GM12874 (cell line): ENCODE measurements around the gene SLC2A10.

Experiments used
- TF ChIP-seq, protein P1 (sequence below): IDR thresholded peaks from 2 replicates; pipeline ENCODE4 v1.5.1; 2011; ENCODE audit warnings: low read depth, mild to moderate bottlenecking, control low read depth, low read length, moderate library complexity; ENCODE audit not compliant: insufficient read depth

The SLC2A10 gene

DNA sequence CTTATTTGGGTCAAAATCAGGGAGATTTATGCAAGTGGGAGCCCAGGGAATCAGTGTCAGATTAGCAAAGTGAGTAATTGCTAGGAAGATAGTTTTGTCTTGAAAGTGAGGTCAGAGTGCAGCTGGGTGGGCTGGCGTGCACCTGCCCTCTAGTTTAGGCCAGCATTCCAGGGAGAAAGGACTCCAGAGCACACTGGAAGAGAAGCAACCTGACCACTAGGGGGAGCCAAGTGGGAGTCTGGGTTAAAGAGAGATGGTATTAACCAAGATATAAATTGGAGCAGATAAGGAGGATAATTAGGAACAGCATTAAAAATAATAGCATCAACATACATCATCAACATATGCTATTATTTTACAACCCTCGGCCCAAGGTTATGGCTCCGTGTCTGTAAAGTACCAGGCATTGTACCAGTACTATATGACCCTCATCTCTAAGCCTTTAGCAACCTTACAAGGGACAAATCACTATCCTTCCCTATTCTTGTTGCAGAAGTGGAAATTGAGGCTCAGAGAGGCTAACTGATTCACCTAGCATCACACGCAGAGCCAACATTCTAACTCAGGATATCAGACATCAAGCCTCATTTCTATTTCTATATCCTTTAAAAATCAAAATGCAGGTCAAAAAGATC is 57.8 kb downstream of the SLC2A10 start:
- TF ChIP-seq, protein P1, sequence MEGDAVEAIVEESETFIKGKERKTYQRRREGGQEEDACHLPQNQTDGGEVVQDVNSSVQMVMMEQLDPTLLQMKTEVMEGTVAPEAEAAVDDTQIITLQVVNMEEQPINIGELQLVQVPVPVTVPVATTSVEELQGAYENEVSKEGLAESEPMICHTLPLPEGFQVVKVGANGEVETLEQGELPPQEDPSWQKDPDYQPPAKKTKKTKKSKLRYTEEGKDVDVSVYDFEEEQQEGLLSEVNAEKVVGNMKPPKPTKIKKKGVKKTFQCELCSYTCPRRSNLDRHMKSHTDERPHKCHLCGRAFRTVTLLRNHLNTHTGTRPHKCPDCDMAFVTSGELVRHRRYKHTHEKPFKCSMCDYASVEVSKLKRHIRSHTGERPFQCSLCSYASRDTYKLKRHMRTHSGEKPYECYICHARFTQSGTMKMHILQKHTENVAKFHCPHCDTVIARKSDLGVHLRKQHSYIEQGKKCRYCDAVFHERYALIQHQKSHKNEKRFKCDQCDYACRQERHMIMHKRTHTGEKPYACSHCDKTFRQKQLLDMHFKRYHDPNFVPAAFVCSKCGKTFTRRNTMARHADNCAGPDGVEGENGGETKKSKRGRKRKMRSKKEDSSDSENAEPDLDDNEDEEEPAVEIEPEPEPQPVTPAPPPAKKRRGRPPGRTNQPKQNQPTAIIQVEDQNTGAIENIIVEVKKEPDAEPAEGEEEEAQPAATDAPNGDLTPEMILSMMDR = peak; percentile 67

DNA sequence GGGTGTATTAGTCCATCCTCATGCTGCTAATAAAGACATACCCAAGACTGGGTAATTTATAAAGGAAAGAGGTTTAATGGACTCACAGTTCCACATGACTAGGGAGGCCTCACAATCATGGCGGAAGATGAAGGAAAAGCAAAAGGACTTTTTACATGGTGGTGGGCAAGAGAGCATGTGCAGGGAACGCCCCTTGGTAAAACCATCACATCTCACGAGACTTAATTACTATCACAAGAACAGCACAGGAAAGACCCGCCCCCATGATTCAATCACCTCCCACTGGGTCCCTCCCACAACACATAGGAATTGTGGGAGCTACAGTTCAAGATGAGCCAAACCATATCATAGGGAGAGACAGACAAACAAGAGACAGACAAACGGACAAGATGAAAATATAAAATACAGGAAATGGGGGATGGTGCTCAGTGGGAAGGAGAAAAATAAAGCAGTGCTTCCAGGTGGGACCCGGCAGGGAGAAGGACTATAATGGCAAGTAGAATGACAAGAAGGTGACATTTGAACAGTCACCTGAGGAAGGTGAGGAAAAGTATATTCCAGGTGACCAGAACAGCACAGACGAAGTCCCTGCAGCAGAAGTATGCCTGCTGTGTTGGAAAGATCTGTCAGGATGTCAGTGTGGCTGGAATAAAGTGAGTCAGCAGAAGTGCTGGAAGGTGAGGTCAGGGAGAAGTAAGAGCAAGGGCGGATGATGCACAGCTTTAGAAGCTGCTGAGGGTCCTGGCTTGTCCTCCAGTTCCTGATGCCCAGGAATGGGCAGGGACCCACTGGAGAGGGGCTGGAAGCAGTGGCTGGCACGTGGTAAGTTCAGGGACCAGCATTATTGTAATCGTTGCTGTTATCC is 61.1 kb downstream of the SLC2A10 start:
- TF ChIP-seq, protein P1 = no peak

DNA sequence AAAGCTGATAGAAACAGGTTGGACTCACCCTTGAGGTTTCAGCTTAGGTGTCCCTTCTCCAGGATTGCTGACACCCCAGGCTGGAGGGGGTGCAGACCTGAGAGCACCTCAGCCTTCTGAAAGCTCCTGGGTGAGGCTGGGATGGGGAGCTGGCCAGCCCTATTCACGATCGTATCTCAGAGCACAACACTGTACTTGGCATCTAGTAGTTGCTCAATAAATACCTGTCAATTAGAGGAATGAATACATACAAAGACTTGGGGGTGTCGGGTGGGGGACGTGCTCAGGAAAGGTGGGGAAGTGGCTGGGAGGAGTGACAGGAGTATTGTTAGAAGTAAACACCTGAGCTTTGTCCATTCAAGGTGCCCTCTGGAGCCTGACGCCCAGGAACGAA is 61.7 kb downstream of the SLC2A10 start:
- TF ChIP-seq, protein P1 = no peak

GRCh38 chr20:46772901-46773300 is 63.5 kb downstream of the SLC2A10 start:
- TF ChIP-seq, protein P1 = no peak

DNA sequence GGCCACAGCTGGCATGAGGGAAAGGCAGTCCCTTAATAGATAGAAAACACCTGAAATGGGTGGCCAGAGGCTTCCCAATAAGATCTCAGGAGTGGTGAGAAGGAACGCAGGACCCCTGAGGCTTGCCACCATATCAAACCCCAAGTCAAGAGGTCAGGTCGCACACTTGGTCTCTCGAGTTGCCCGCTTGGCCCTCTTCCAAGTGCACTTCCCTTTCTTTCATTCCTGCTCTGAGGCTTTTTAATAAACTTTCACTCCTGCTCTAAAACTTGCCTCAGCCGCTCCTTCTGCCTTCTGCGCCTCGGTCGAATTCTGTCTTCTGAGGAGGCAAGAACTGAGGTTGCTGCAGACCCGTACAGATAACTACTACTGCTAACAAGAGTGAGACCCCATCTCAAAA is 64.2 kb downstream of the SLC2A10 start:
- TF ChIP-seq, protein P1 = no peak

- TF ChIP-seq, protein P1 = no peak
These were observed 64.8 kb downstream of the SLC2A10 start for GRCh38 chr20:46774236-46774635.

GRCh38 chr20:46774943-46775560 is 65.6 kb downstream of the SLC2A10 start:
- TF ChIP-seq, protein P1 = no peak
